ENCODE measurements around the gene HLA-DOA.
A peak's percentile ranks its signal among the peaks of the same experiment; 100 is the strongest.

Gene HLA-DOA

GRCh38 chr6:32971581-32972352 lies 37.6 kb downstream of the HLA-DOA start (continued):
- peak; percentile 68; the same call in 1 of the 2 replicates for TF ChIP-seq ZSCAN23 (tag by site-specific recombination; IDR thresholded peaks at IDR 0.05)
- TF ChIP-seq ZNF521 (tag by site-specific recombination; IDR thresholded peaks at IDR 0.05) = no peak
- TF ChIP-seq ZNF184 (tag by site-specific recombination; IDR thresholded peaks at IDR 0.05) = 0 out of 2 replicates have a peak, but pooled peaks have one; percentile 82
- TF ChIP-seq OSR2 (tag by site-specific recombination; IDR thresholded peaks at IDR 0.05) = peak; percentile 41; the same call in 1 of the 2 replicates
- TF ChIP-seq ZNF132 (tag by site-specific recombination; IDR thresholded peaks at IDR 0.05; ENCODE audit: borderline replicate concordance) = no peak
- TF ChIP-seq RBAK (tag by site-specific recombination; IDR thresholded peaks at IDR 0.05) = no peak
- TF ChIP-seq ZFP69B (tag by site-specific recombination; IDR thresholded peaks at IDR 0.05) = 0 out of 2 replicates have a peak, but pooled peaks have one; percentile 25
- TF ChIP-seq ZNF266 (tag by site-specific recombination; IDR thresholded peaks at IDR 0.05; ENCODE audit: low read depth) = no peak
- TF ChIP-seq HOXA7 (CRISPR knock-in tag; IDR thresholded peaks at IDR 0.05; ENCODE audit: borderline replicate concordance) = no peak
- no peak for TF ChIP-seq ZNF350 (tag by site-specific recombination; IDR thresholded peaks at IDR 0.05)
- TF ChIP-seq ZNF768 (tag by site-specific recombination; IDR thresholded peaks at IDR 0.05) = 0 out of 2 replicates have a peak, but pooled peaks have one; percentile 49
- TF ChIP-seq ZNF221 (tag by site-specific recombination; IDR thresholded peaks at IDR 0.05; ENCODE audit: borderline replicate concordance) = no peak
- peak; percentile 71; the same call in 1 of the 2 replicates for TF ChIP-seq SP7 (tag by site-specific recombination; IDR thresholded peaks at IDR 0.05)
- TF ChIP-seq AEBP2 (tag by site-specific recombination; IDR thresholded peaks at IDR 0.05; ENCODE audit: borderline replicate concordance) = peak; percentile 34; the same call in 1 of the 2 replicates
- TF ChIP-seq ZNF677 (tag by site-specific recombination; IDR thresholded peaks at IDR 0.05) = 0 out of 2 replicates have a peak, but pooled peaks have one; percentile 33
- peak; percentile 5; the same call in 1 of the 2 replicates for TF ChIP-seq ZFP37 (tag by site-specific recombination; IDR thresholded peaks at IDR 0.05)
- TF ChIP-seq, protein P1, sequence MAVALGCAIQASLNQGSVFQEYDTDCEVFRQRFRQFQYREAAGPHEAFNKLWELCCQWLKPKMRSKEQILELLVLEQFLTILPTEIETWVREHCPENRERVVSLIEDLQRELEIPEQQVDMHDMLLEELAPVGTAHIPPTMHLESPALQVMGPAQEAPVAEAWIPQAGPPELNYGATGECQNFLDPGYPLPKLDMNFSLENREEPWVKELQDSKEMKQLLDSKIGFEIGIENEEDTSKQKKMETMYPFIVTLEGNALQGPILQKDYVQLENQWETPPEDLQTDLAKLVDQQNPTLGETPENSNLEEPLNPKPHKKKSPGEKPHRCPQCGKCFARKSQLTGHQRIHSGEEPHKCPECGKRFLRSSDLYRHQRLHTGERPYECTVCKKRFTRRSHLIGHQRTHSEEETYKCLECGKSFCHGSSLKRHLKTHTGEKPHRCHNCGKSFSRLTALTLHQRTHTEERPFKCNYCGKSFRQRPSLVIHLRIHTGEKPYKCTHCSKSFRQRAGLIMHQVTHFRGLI (tag by site-specific recombination; IDR thresholded peaks at IDR 0.05) = peak; percentile 96
- TF ChIP-seq, protein P2, sequence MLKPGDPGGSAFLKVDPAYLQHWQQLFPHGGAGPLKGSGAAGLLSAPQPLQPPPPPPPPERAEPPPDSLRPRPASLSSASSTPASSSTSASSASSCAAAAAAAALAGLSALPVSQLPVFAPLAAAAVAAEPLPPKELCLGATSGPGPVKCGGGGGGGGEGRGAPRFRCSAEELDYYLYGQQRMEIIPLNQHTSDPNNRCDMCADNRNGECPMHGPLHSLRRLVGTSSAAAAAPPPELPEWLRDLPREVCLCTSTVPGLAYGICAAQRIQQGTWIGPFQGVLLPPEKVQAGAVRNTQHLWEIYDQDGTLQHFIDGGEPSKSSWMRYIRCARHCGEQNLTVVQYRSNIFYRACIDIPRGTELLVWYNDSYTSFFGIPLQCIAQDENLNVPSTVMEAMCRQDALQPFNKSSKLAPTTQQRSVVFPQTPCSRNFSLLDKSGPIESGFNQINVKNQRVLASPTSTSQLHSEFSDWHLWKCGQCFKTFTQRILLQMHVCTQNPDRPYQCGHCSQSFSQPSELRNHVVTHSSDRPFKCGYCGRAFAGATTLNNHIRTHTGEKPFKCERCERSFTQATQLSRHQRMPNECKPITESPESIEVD (tag by site-specific recombination; IDR thresholded peaks at IDR 0.05) = peak; percentile 49; the same call in 1 of the 2 replicates
- TF ChIP-seq ZNF843 (tag by site-specific recombination; IDR thresholded peaks at IDR 0.05) = peak; percentile 64; the same call in 1 of the 2 replicates
- peak; percentile 44 for TF ChIP-seq ZEB2 (tag by site-specific recombination; IDR thresholded peaks at IDR 0.05)
- TF ChIP-seq ZNF292 (tag by site-specific recombination; IDR thresholded peaks at IDR 0.05; ENCODE audit: borderline replicate concordance, low read depth) = no peak
- TF ChIP-seq BCL6B (tag by site-specific recombination; IDR thresholded peaks at IDR 0.05) = no peak
- TF ChIP-seq ZNF223 (tag by site-specific recombination; IDR thresholded peaks at IDR 0.05) = no peak
- peak; percentile 85 for TF ChIP-seq ZFHX2 (tag by site-specific recombination; conservative IDR thresholded peaks at IDR 0.05)
- no peak for TF ChIP-seq MYNN (tag by site-specific recombination; IDR thresholded peaks at IDR 0.05; ENCODE audit: borderline replicate concordance)
- TF ChIP-seq ZNF202 (tag by site-specific recombination; IDR thresholded peaks at IDR 0.05; ENCODE audit: borderline replicate concordance) = no peak
- TF ChIP-seq MZF1 (tag by site-specific recombination; IDR thresholded peaks at IDR 0.05; ENCODE audit: borderline replicate concordance) = no peak
- 0 out of 2 replicates have a peak, but pooled peaks have one; percentile 52 for TF ChIP-seq ZNF169 (tag by site-specific recombination; IDR thresholded peaks at IDR 0.05)
- peak; percentile 48; the same call in 1 of the 2 replicates for TF ChIP-seq ZNF24 (tag by site-specific recombination; IDR thresholded peaks at IDR 0.05)
- TF ChIP-seq SP2 (tag by site-specific recombination; IDR thresholded peaks at IDR 0.05) = peak; percentile 97
- TF ChIP-seq ZNF548 (tag by site-specific recombination; IDR thresholded peaks at IDR 0.05) = no peak
- TF ChIP-seq ZIC2 (tag by site-specific recombination; IDR thresholded peaks at IDR 0.05) = no peak; the same call in 1 of the 2 replicates
- peak; percentile 88; the same call in 1 of the 2 replicates for TF ChIP-seq ZBTB7A (tag by site-specific recombination; IDR thresholded peaks at IDR 0.05; ENCODE audit: low read depth)
